ENCODE results near the gene RAB11FIP4. TPM values are rescaled to one million over a fixed set of nuclear protein-coding genes. Genes with fewer than 3 reads are reported as not detected.

RAB11FIP4 gene
- total RNA-seq, 2 donors from 2014 or later: 0.68 to 3.7 TPM

GRCh38 chr17:31466096-31466760, 74.8 kb downstream of the RAB11FIP4 start:
- H3K4me3 ChIP-seq: no peak overlapping the region
- H3K27ac ChIP-seq: no peak overlapping the region
- no peaks in the 10 kb centered on the region for H3K27me3 ChIP-seq (replicated peaks; ENCODE audit: insufficient read depth)
- H3K36me3 ChIP-seq: no peaks in the 10 kb centered on the region
- no peaks in the 10 kb centered on the region for H3K9me3 ChIP-seq
- ATAC-seq (ENCODE audit: insufficient number of reproducible peaks, low FRiP score, low read depth): no peak
- no peak for TF ChIP-seq CTCF (IDR thresholded peaks at IDR 0.05)
- no peak for DNase-seq (ENCODE audit: low spot score)
- peaks cover 0 to 10% of the 10 kb centered on the region in 2 donors for H3K4me1 ChIP-seq (ENCODE audit: control insufficient read depth in 1 of 2, low read depth in 2 of 2)

GRCh38 chr17:31467502-31468256, 76.2 kb downstream of the RAB11FIP4 start:
- DNase-seq (ENCODE audit: low spot score) (no peak), ATAC-seq (ENCODE audit: insufficient number of reproducible peaks, low FRiP score, low read depth) (no peak)
- Histone ChIP-seq H3K36me3 (no peaks in the 10 kb centered on the region), H3K9me3 (no peaks in the 10 kb centered on the region), H3K4me3 (no peak overlapping the region), H3K4me1 (ENCODE audit: control insufficient read depth in 1 of 2, low read depth in 2 of 2) (peaks cover 0 to 10% of the 10 kb centered on the region in 2 donors), H3K27ac (no peak overlapping the region), H3K27me3 (replicated peaks; ENCODE audit: insufficient read depth) (no peaks in the 10 kb centered on the region)
- no peak for TF ChIP-seq CTCF (IDR thresholded peaks at IDR 0.05)

GRCh38 chr17:31469959-31470358, 78.5 kb downstream of the RAB11FIP4 start:
- Histone ChIP-seq H3K4me3 (no peak overlapping the region), H3K27ac (no peak overlapping the region), H3K9me3 (no peaks in the 10 kb centered on the region), H3K4me1 (ENCODE audit: control insufficient read depth in 1 of 2, low read depth in 2 of 2) (peaks cover 0 to 10% of the 10 kb centered on the region in 2 donors), H3K36me3 (no peaks in the 10 kb centered on the region), H3K27me3 (replicated peaks; ENCODE audit: insufficient read depth) (no peaks in the 10 kb centered on the region)
- DNase-seq (ENCODE audit: low spot score) (no peak), ATAC-seq (ENCODE audit: insufficient number of reproducible peaks, low FRiP score, low read depth) (no peak)
- TF ChIP-seq CTCF (IDR thresholded peaks at IDR 0.05): no peak

GRCh38 chr17:31470592-31470991, 79.1 kb downstream of the RAB11FIP4 start:
- TF ChIP-seq CTCF (IDR thresholded peaks at IDR 0.05): no peak
- no peak for DNase-seq (ENCODE audit: low spot score)

GRCh38 chr17:31472137-31472536, 80.7 kb downstream of the RAB11FIP4 start:
- ATAC-seq (ENCODE audit: insufficient number of reproducible peaks, low FRiP score, low read depth) (no peak), DNase-seq (ENCODE audit: low spot score) (no peak)
- Histone ChIP-seq H3K36me3 (no peaks in the 10 kb centered on the region), H3K27ac (no peak overlapping the region), H3K4me1 (ENCODE audit: control insufficient read depth in 1 of 2, low read depth in 2 of 2) (peaks cover 0 to 10% of the 10 kb centered on the region in 2 donors), H3K9me3 (no peaks in the 10 kb centered on the region), H3K27me3 (replicated peaks; ENCODE audit: insufficient read depth) (no peaks in the 10 kb centered on the region), H3K4me3 (no peak overlapping the region)
- TF ChIP-seq CTCF (IDR thresholded peaks at IDR 0.05): no peak

More at GRCh38 chr17:31470592-31470991, 79.1 kb downstream of the RAB11FIP4 start:
- no peak for ATAC-seq (ENCODE audit: insufficient number of reproducible peaks, low FRiP score, low read depth)
- Histone ChIP-seq H3K27ac (no peak overlapping the region), H3K27me3 (replicated peaks; ENCODE audit: insufficient read depth) (no peaks in the 10 kb centered on the region), H3K36me3 (no peaks in the 10 kb centered on the region), H3K4me1 (ENCODE audit: control insufficient read depth in 1 of 2, low read depth in 2 of 2) (peaks cover 0 to 10% of the 10 kb centered on the region in 2 donors), H3K9me3 (no peaks in the 10 kb centered on the region), H3K4me3 (no peak overlapping the region)
